A673 (cell line): Measurements from ENCODE around the gene SEPHS2.
"Not testable (repeated sequence)": the region's sequence is repeated elsewhere in the genome, so short reads cannot be mapped to it uniquely, and the experiment has no call there.

Source experiments
- CTCF ChIP-seq: fragments of 300-800, 200-600 bp; sonication (generic); conservative IDR thresholded peaks from 2 replicates; pipeline ENCODE4 v1.5.1; 2017; ENCODE audit warnings: low read depth, mild to moderate bottlenecking, antibody characterized with exemption, low read length, moderate library complexity, mixed read lengths
- EZH2 ChIP-seq: fragments of 200-600 bp; sonication (generic); IDR thresholded peaks from 2 replicates; pipeline ENCODE4 v1.6.1; 2017; ENCODE audit warnings: borderline replicate concordance, low read depth, mild to moderate bottlenecking, mixed read lengths, antibody characterized with exemption, low read length; ENCODE audit not compliant: poor library complexity, severe bottlenecking

GRCh38 chr16:30477773-30478172 lies 32.1 kb upstream of the SEPHS2 start:
- TF ChIP-seq CTCF, EZH2: not testable (repeated sequence)
